Kidney epithelial cell (primary cell): ENCODE data around the gene FBXO34. TPM values are rescaled to one million over a fixed set of nuclear protein-coding genes. Genes with fewer than 3 reads are reported as not detected.

Experiments
- DNase-seq: peaks from one replicate; pipeline ENCODE4 v3.0.0-alpha.2; 2010; ENCODE audit warnings: low read depth
- H3K27me3 ChIP-seq: 2 replicates; pipeline ENCODE4 v1.6.0; 2011; ENCODE audit warnings: low read length; ENCODE audit not compliant: control insufficient read depth, insufficient read depth
- H3K36me3 ChIP-seq: 2 replicates; pipeline ENCODE4 v1.5.1; 2011; ENCODE audit warnings: low read length; ENCODE audit not compliant: control insufficient read depth, insufficient read depth
- H3K4me3 ChIP-seq: 2 replicates; pipeline ENCODE4 v1.5.1; 2011; ENCODE audit warnings: low read depth, mild to moderate bottlenecking, control low read depth, low read length
- CTCF ChIP-seq: IDR thresholded peaks from 2 replicates; pipeline ENCODE4 v1.5.1; 2011; ENCODE audit warnings: mild to moderate bottlenecking, moderate library complexity, low read length, control low read depth, inconsistent platforms; ENCODE audit not compliant: insufficient read depth, poor library complexity, severe bottlenecking
- total RNA-seq: library from RNA; depleted of rRNA; stranded (reverse); fragments of >200 nt; gene quantifications from 2 replicates; pipeline ENCODE4 v1.2.3, GENCODE V29; 2015

FBXO34 gene
- total RNA-seq, 1 donor from 2014 or later = 18.4 TPM

GRCh38 chr14:55352201-55352600 is 81.0 kb downstream of the FBXO34 start:
- Histone ChIP-seq H3K27me3 (no peaks in the 10 kb centered on the region), H3K4me3 (no peak overlapping the region), H3K36me3 (peaks cover 5% of the 10 kb centered on the region)
- no peak for DNase-seq
- TF ChIP-seq CTCF = no peak

- Histone ChIP-seq H3K4me3 (no peak overlapping the region), H3K27me3 (no peaks in the 10 kb centered on the region), H3K36me3 (peaks cover 5% of the 10 kb centered on the region)
- TF ChIP-seq CTCF = no peak
- no peak for DNase-seq
Measured at GRCh38 chr14:55353686-55354467, 82.7 kb downstream of the FBXO34 start.

- no peak overlapping the region for H3K4me3 ChIP-seq
- TF ChIP-seq CTCF = peak; percentile 87
- no peaks in the 10 kb centered on the region for H3K27me3 ChIP-seq
- DNase-seq = no peak
- H3K36me3 ChIP-seq = peaks cover 5% of the 10 kb centered on the region
Measured at GRCh38 chr14:55354500-55354899, 83.3 kb downstream of the FBXO34 start.

- no peak for DNase-seq
- Histone ChIP-seq H3K36me3 (peaks cover 3% of the 10 kb centered on the region), H3K4me3 (no peak overlapping the region), H3K27me3 (no peaks in the 10 kb centered on the region)
- no peak for TF ChIP-seq CTCF
Measured at GRCh38 chr14:55355922-55356321, 84.7 kb downstream of the FBXO34 start.

GRCh38 chr14:55356913-55357312 is 85.7 kb downstream of the FBXO34 start:
- no peaks in the 10 kb centered on the region for H3K27me3 ChIP-seq
- TF ChIP-seq CTCF = no peak
- peaks cover 3% of the 10 kb centered on the region for H3K36me3 ChIP-seq
- DNase-seq = no peak
- H3K4me3 ChIP-seq = no peak overlapping the region

GRCh38 chr14:55359307-55359706 is 88.1 kb downstream of the FBXO34 start:
- Histone ChIP-seq H3K36me3 (no peaks in the 10 kb centered on the region), H3K27me3 (no peaks in the 10 kb centered on the region), H3K4me3 (no peak overlapping the region)
- no peak for TF ChIP-seq CTCF
- no peak for DNase-seq
